Forelimb muscle (tissue), 1 donor: ENCODE results near the gene SMYD3. TPM values are rescaled to one million over a fixed set of nuclear protein-coding genes. Genes with fewer than 3 reads are reported as not detected.

Experiments
- DNase-seq: peaks from one replicate; pipeline ENCODE4 v3.0.0-alpha.2; 2013; ENCODE audit warnings: low read depth
- polyA plus RNA-seq: library from polyadenylated mRNA; unstranded; fragments of 120-200 nt; gene quantifications from one replicate; pipeline ENCODE4 v1.2.1, GENCODE V29; 2013; ENCODE audit not compliant: insufficient read length

SMYD3 gene
- polyA plus RNA-seq, 1 donor = 7.9 TPM

GRCh38 chr1:246417152-246417812, 89.8 kb downstream of the SMYD3 start:
- no peak for DNase-seq

- no peak for DNase-seq
Observed at GRCh38 chr1:246416261-246416660, 90.8 kb downstream of the SMYD3 start.

- no peak for DNase-seq
Observed at GRCh38 chr1:246415028-246415427, 92.1 kb downstream of the SMYD3 start.

- DNase-seq = no peak
Observed at GRCh38 chr1:246413430-246413829, 93.6 kb downstream of the SMYD3 start.

- peak; percentile 14 for DNase-seq
Observed at GRCh38 chr1:246404078-246404477, 103.0 kb downstream of the SMYD3 start.

- no peak for DNase-seq
Observed at GRCh38 chr1:246398126-246398813, 108.8 kb downstream of the SMYD3 start.

GRCh38 chr1:246397046-246397445, 110.0 kb downstream of the SMYD3 start:
- DNase-seq = no peak

GRCh38 chr1:246396322-246396721, 110.8 kb downstream of the SMYD3 start:
- DNase-seq = no peak

GRCh38 chr1:246394121-246394520, 113.0 kb downstream of the SMYD3 start:
- DNase-seq = no peak

- DNase-seq = no peak
Observed at GRCh38 chr1:246390855-246391254, 116.2 kb downstream of the SMYD3 start.

GRCh38 chr1:246384616-246385015, 122.5 kb downstream of the SMYD3 start:
- no peak for DNase-seq

GRCh38 chr1:246383791-246384190, 123.3 kb downstream of the SMYD3 start:
- no peak for DNase-seq

GRCh38 chr1:246383239-246383589, 123.9 kb downstream of the SMYD3 start:
- DNase-seq = no peak

GRCh38 chr1:246382589-246383238, 124.4 kb downstream of the SMYD3 start:
- no peak for DNase-seq

- no peak for DNase-seq
Observed at GRCh38 chr1:246381452-246381851, 125.6 kb downstream of the SMYD3 start.

GRCh38 chr1:246377625-246378153, 129.4 kb downstream of the SMYD3 start:
- no peak for DNase-seq

GRCh38 chr1:246373828-246374569, 133.1 kb downstream of the SMYD3 start:
- no peak for DNase-seq

GRCh38 chr1:246372559-246372958, 134.5 kb downstream of the SMYD3 start:
- peak; percentile 16 for DNase-seq

- no peak for DNase-seq
Observed at GRCh38 chr1:246367041-246367440, 140.0 kb downstream of the SMYD3 start.

GRCh38 chr1:246365708-246366107, 141.4 kb downstream of the SMYD3 start:
- no peak for DNase-seq

GRCh38 chr1:246364415-246364941, 142.6 kb downstream of the SMYD3 start:
- DNase-seq = no peak
